A549 treated with Mapracorat at 1 μM for 4 hours (cell line): ENCODE data around the gene GDPD5. TPM values are rescaled to one million over a fixed set of nuclear protein-coding genes. Genes with fewer than 3 reads are reported as not detected.

ENCODE experiments used
- total RNA-seq: library from RNA; stranded (reverse); fragments of 200-300 nt; extraction: Qiagen RNA extraction; gene quantifications from 5 replicates; pipeline ENCODE4 v1.2.3, GENCODE V29; 2022

The GDPD5 gene
- total RNA-seq, result 10.0 to 14.9 TPM (median 13.0 TPM) in 5 replicates

GRCh38 chr11:75525433-75526191, at the start of gene GDPD5:
Gene GDPD5 (minus strand): TSS chr11:75525941. CDS start chr11:75477735, 48,206 bp downstream.

GRCh38 chr11:75562048-75562835, 36.5 kb upstream of the GDPD5 start, which contains the start of gene SERPINH1:
Gene SERPINH1 (plus strand): TSS chr11:75562253. CDS start chr11:75566350, 4,097 bp downstream.

GRCh38 chr11:75432911-75433321, 92.8 kb downstream of the GDPD5 start, which contains the start of gene KLHL35:
Gene KLHL35 (minus strand): TSS chr11:75433203. CDS start chr11:75430629, 2,574 bp downstream.

GRCh38 chr11:75399344-75400145, 126.2 kb downstream of the GDPD5 start, which contains the start of gene RPS3:
Gene RPS3 (plus strand): TSS chr11:75399518. CDS start chr11:75399548, 30 bp downstream.

Other genes starting within 250 kb of the GDPD5 start
- gene ARRB1, start 174.3 kb downstream of the GDPD5 start, total RNA-seq, result 7.9 to 12.6 TPM (median 11.5 TPM) in 5 replicates
- 3,195 to 4,329 TPM (median 3,310 TPM) in 5 replicates for gene RPS3, start 126.4 kb downstream of the GDPD5 start, total RNA-seq
- 0.63 to 1.5 TPM (median 1.3 TPM) in 5 replicates for gene KLHL35, start 92.7 kb downstream of the GDPD5 start, total RNA-seq
- 65.1 to 94.8 TPM (median 90.6 TPM) in 5 replicates for gene SERPINH1, start 36.3 kb upstream of the GDPD5 start, total RNA-seq
- gene MAP6, start 143.1 kb upstream of the GDPD5 start, total RNA-seq, result 1.5 to 1.9 TPM (median 1.8 TPM) in 5 replicates
- gene MOGAT2, start 191.9 kb upstream of the GDPD5 start, total RNA-seq, result not detected in 5 replicates
- gene DGAT2, start 242.8 kb upstream of the GDPD5 start, total RNA-seq, result 1.2 to 2.2 TPM (median 2.0 TPM) in 5 replicates